ENCODE data around the gene KCTD14. TPM values are rescaled to one million over a fixed set of nuclear protein-coding genes. Genes with fewer than 3 reads are reported as not detected.

Gene KCTD14
- total and polyA plus RNA-seq, 9 of the 15 experiments (the other 6 are each of a cell fraction or from before 2014, with no cell fraction given): 0.04 to 0.30 (median 0.11) TPM; not detected in 2

GRCh38 chr11:78033040-78033439 lies 10.0 kb upstream of the KCTD14 start:
- no peaks in the 10 kb centered on the region for H3K9me3 ChIP-seq (replicated peaks; ENCODE audit: control insufficient read depth, insufficient read depth, low read depth, low read length)
- H3K4me3 ChIP-seq: no peak overlapping the region
- intact Hi-C loops (cut with micrococcal nuclease) (no loop called here), in situ Hi-C loops (cut with MboI) (no loop called here)
- CTCF ChIA-PET (ENCODE audit: low intra/inter-chr PET ratio): no interaction called here
- no peak overlapping the region for H2AFZ ChIP-seq (ENCODE audit: low read depth, low read length)
- H3K9me1 ChIP-seq (ENCODE audit: control insufficient read depth, insufficient read depth, low read length): no peaks in the 10 kb centered on the region
- H3K27me3 ChIP-seq (ENCODE audit: control insufficient read depth in 2 of 2, insufficient read depth in 2 of 2, low read length in 2 of 2): no peaks in the 10 kb centered on the region
- no peaks in the 10 kb centered on the region for H3K79me2 ChIP-seq (ENCODE audit: control insufficient read depth, insufficient read depth, low read length)
- no peaks in the 10 kb centered on the region for H3K36me3 ChIP-seq (ENCODE audit: control insufficient read depth, insufficient read depth, low read length)
- POLR2A ChIA-PET: no interaction called here
- no peak overlapping the region for H3K4me2 ChIP-seq (ENCODE audit: insufficient read depth, low read length)
- no peak for ATAC-seq
- H4K20me1 ChIP-seq (replicated peaks; ENCODE audit: control insufficient read depth, insufficient read depth, low read length): no peaks in the 10 kb centered on the region
- no peak overlapping the region for H3K27ac ChIP-seq (ENCODE audit: extremely low read depth, low read depth, low read length)
- no peak overlapping the region for H3K9ac ChIP-seq (ENCODE audit: insufficient read depth in 1 of 2, low read depth in 2 of 2, low read length in 2 of 2)
- DNase-seq (ENCODE audit: extremely low read depth in 1 of 4, low spot score in 3 of 4): no peak
- H3K4me1 ChIP-seq (replicated peaks in 1 of 2; ENCODE audit: control insufficient read depth in 2 of 2, insufficient read depth in 2 of 2, low read length in 2 of 2): peaks cover 6 to 23% of the 10 kb centered on the region in 2 experiments
- no peak for FAIRE-seq
- BruUV-seq (replicated peaks): no TSS peak
- 28% methylated on average over 4 of the region's 4 CpGs for WGBS (ENCODE audit: insufficient coverage, low coverage, missing lambda C conversion rate)
- TF ChIP-seq ATF3 (IDR thresholded peaks at IDR 0.05) (peak; percentile 37), ATF3 (CRISPR knock-in tag; conservative IDR thresholded peaks at IDR 0.05) (no peak), CHD2 (IDR thresholded peaks at IDR 0.05; ENCODE audit: low read depth, low read length) (no peak), E2F5 (CRISPR knock-in tag; IDR thresholded peaks at IDR 0.05) (no peak)

- intact Hi-C loops (cut with micrococcal nuclease): no loop called here
- no peak overlapping the region for H3K4me2 ChIP-seq (ENCODE audit: insufficient read depth, low read length)
- ChIA-PET CTCF (ENCODE audit: low intra/inter-chr PET ratio) (no interaction called here), POLR2A (interaction anchor here (0.8 to 1.1 kb wide), 2 partner anchors 9 to 16 kb away, joined by 3 to 5 read pairs; no protein-coding TSS in a partner anchor)
- TF ChIP-seq ZNF592 (IDR thresholded peaks at IDR 0.05) (0 out of 2 replicates have a peak, but pooled peaks have one; percentile 34), NFIC (IDR thresholded peaks at IDR 0.05) (peak; percentile 64), ZBTB2 (IDR thresholded peaks at IDR 0.05) (no peak)
- BruUV-seq (replicated peaks): no TSS peak
- 0 out of 4 replicates have a peak overlapping the region, but pooled peaks of 1 of the 2 experiments have one; percentile 19 for H3K9ac ChIP-seq (ENCODE audit: insufficient read depth in 1 of 2, low read depth in 2 of 2, low read length in 2 of 2)
- H3K9me1 ChIP-seq (ENCODE audit: control insufficient read depth, insufficient read depth, low read length): no peaks in the 10 kb centered on the region
- no peaks in the 10 kb centered on the region for H3K36me3 ChIP-seq (ENCODE audit: control insufficient read depth, insufficient read depth, low read length)
- no peaks in the 10 kb centered on the region for H3K9me3 ChIP-seq (replicated peaks; ENCODE audit: control insufficient read depth, insufficient read depth, low read depth, low read length)
- in situ Hi-C loops (cut with MboI): no loop called here
- no peak overlapping the region for H3K4me3 ChIP-seq
- DNase-seq (ENCODE audit: extremely low read depth in 1 of 4, low spot score in 3 of 4) (no peak), FAIRE-seq (no peak), ATAC-seq (no peak; the same call in 2 of the 3 replicates)
- H3K27me3 ChIP-seq (ENCODE audit: control insufficient read depth in 2 of 2, insufficient read depth in 2 of 2, low read length in 2 of 2): no peaks in the 10 kb centered on the region
- H3K79me2 ChIP-seq (ENCODE audit: control insufficient read depth, insufficient read depth, low read length): no peaks in the 10 kb centered on the region
- H2AFZ ChIP-seq (ENCODE audit: low read depth, low read length): peak overlapping the region; percentile 69
- peak overlapping the region; percentile 21; the same call in 1 of the 3 replicates for H3K27ac ChIP-seq (ENCODE audit: extremely low read depth, low read depth, low read length)
- peaks cover 6 to 25% of the 10 kb centered on the region in 2 experiments for H3K4me1 ChIP-seq (replicated peaks in 1 of 2; ENCODE audit: control insufficient read depth in 2 of 2, insufficient read depth in 2 of 2, low read length in 2 of 2)
- H4K20me1 ChIP-seq (replicated peaks; ENCODE audit: control insufficient read depth, insufficient read depth, low read length): no peaks in the 10 kb centered on the region
These were observed 9.0 kb upstream of the KCTD14 start for GRCh38 chr11:78032090-78032489.
